OCI-LY7 (cell line): ENCODE data around the gene LIMK1. TPM values are rescaled to one million over a fixed set of nuclear protein-coding genes. Genes with fewer than 3 reads are reported as not detected.

Experiments used
- BruUV-seq: library from RNA; stranded (reverse); fragments of 400-500 nt; replicated peaks from 2 replicates; lab custom pipeline; 2021; lab: Mats Ljungman, UMichigan
- CTCF ChIA-PET: fragments of 300-600 bp; sonication (Branson Sonifier 250); formaldehyde crosslinking; loops from one replicate; lab custom pipeline; 2022; ENCODE audit warnings: antibody characterized with exemption; ENCODE audit not compliant: unreplicated experiment; lab: Charles Lee
- POLR2A ChIA-PET: fragments of 300-600 bp; sonication (Branson Sonifier 250); formaldehyde crosslinking; loops from one replicate; lab custom pipeline; 2022; ENCODE audit warnings: antibody characterized with exemption; lab: Charles Lee
- DNase-seq: peaks from one replicate; pipeline ENCODE4 v3.0.0-alpha.2; 2015; ENCODE audit warnings: low spot score
- H2AFZ ChIP-seq: fragments of 200-600 bp; sonication (generic), shearing (Covaris generic); 2 replicates; pipeline ENCODE4 v1.6.1; 2014; ENCODE audit warnings: mild to moderate bottlenecking, antibody characterized with exemption, low read length, moderate library complexity
- H3K27ac ChIP-seq: fragments of 200-600 bp; sonication (generic); 2 replicates; pipeline ENCODE4 v1.5.1; 2014; ENCODE audit warnings: mixed run types, low read depth, mild to moderate bottlenecking, moderate library complexity, low read length, inconsistent platforms; ENCODE audit not compliant: poor library complexity, severe bottlenecking
- H3K36me3 ChIP-seq: fragments of 200-600 bp; sonication (generic); 2 replicates; pipeline ENCODE4 v1.6.1; 2014; ENCODE audit warnings: mild to moderate bottlenecking, antibody characterized with exemption, low read length, moderate library complexity, mixed read lengths; ENCODE audit not compliant: insufficient read depth
- H3K4me1 ChIP-seq: fragments of 200-600 bp; sonication (generic); 2 replicates; pipeline ENCODE4 v1.5.1; 2014; ENCODE audit warnings: mild to moderate bottlenecking, low read length; ENCODE audit not compliant: insufficient read depth, poor library complexity, severe bottlenecking
- H3K4me2 ChIP-seq: fragments of 200-600 bp; sonication (generic); 2 replicates; pipeline ENCODE4 v1.6.1; 2014; ENCODE audit warnings: mild to moderate bottlenecking, low read length
- H3K4me3 ChIP-seq: fragments of 200-600 bp; sonication (generic); 2 replicates; pipeline ENCODE4 v1.5.1; 2014; ENCODE audit warnings: mild to moderate bottlenecking, low read depth, low read length; ENCODE audit not compliant: poor library complexity, severe bottlenecking
- H3K79me2 ChIP-seq: fragments of 200-600 bp; sonication (generic); 2 replicates; pipeline ENCODE4 v1.6.1; 2016; ENCODE audit warnings: low read depth, mild to moderate bottlenecking, low read length, moderate library complexity, mixed read lengths; ENCODE audit not compliant: insufficient read depth
- H3K9me2 ChIP-seq: fragments of 200-600 bp; sonication (generic); 2 replicates; pipeline ENCODE4 v1.6.1; 2016; ENCODE audit warnings: mild to moderate bottlenecking, low read length, mixed read lengths; ENCODE audit not compliant: insufficient read depth
- H3K9me3 ChIP-seq: fragments of 200-600 bp; sonication (generic); 2 replicates; pipeline ENCODE4 v1.6.1; 2014; ENCODE audit warnings: mild to moderate bottlenecking, mixed run types, low read length, mixed read lengths
- H4K20me1 ChIP-seq: fragments of 200-600 bp; sonication (generic); 2 replicates; pipeline ENCODE4 v1.6.1; 2014; ENCODE audit warnings: mild to moderate bottlenecking, antibody characterized with exemption, low read length, moderate library complexity, mixed read lengths; ENCODE audit not compliant: insufficient read depth
- CTCF ChIP-seq: fragments of 200-600 bp; sonication (generic); conservative IDR thresholded peaks from 2 replicates; pipeline ENCODE4 v1.5.1; 2014; ENCODE audit warnings: mild to moderate bottlenecking, antibody characterized with exemption, low read length, moderate library complexity, mixed read lengths
- EZH2phosphoT487 ChIP-seq: fragments of 200-600 bp; sonication (generic); IDR thresholded peaks from 2 replicates; pipeline ENCODE4 v1.6.1; 2018; ENCODE audit warnings: low read depth, borderline replicate concordance, mild to moderate bottlenecking, mixed run types, antibody characterized with exemption, low read length, moderate library complexity, mixed read lengths
- intact Hi-C: fragments of 100-400 bp; cut with micrococcal nuclease; formaldehyde crosslinking; loops from one replicate; pipeline ENCODE4 v1.10.0; 2022; ENCODE audit not compliant: unreplicated experiment
- total RNA-seq, 2 experiments: library from RNA; depleted of rRNA in 1 of 2; stranded (reverse); fragments of >200 nt in 1 of 2; shearing (Covaris generic) in 1 of 2; gene quantifications; 2 replicates each; pipeline ENCODE4 v1.2.3, GENCODE V29; 2014 to 2022

Gene LIMK1
- total RNA-seq, 2 experiments from 2014 or later = 31.7 to 67.3 TPM

DNA sequence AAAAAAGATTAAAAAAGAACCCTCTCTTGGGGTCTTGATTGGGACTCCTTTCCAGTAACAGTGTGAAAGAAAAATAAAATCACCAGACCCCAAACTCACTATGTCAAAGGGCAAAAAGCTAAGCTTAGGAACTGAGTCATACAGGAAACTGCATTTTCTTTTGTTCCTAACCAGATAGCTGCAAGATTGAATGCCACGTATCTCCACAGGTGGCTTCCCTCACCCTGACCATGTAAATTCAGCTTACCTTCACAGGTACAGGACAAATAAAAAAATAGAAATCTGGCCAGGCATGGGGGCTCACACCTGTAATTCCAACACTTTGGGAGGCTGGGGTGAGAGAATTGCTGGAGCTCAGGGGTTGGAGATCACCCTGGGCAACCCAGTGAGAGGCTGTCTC lies 58.1 kb downstream of the LIMK1 start:
- CTCF ChIA-PET = no interaction called here
- POLR2A ChIA-PET = interaction anchor here (0.6 to 1.0 kb wide), 7 partner anchors 10 to 528 kb away, joined by 3 to 8 read pairs (median 4); no protein-coding TSS in a partner anchor
- intact Hi-C loops = no loop called here
- Histone ChIP-seq H4K20me1 (no peaks in the 10 kb centered on the region), H3K79me2 (no peaks in the 10 kb centered on the region), H3K36me3 (no peaks in the 10 kb centered on the region), H3K4me1 (peaks cover 7% of the 10 kb centered on the region), H3K27ac (no peak overlapping the region), H3K9me3 (peaks cover 12% of the 10 kb centered on the region), H2AFZ (no peak overlapping the region), H3K4me3 (no peak overlapping the region), H3K4me2 (peak overlapping the region; percentile 25; the same call in 1 of the 2 replicates), H3K9me2 (no peaks in the 10 kb centered on the region)
- peak; percentile 18 for DNase-seq
- no TSS peak for BruUV-seq
- no peak for TF ChIP-seq EZH2phosphoT487
- no peak for TF ChIP-seq CTCF

DNA sequence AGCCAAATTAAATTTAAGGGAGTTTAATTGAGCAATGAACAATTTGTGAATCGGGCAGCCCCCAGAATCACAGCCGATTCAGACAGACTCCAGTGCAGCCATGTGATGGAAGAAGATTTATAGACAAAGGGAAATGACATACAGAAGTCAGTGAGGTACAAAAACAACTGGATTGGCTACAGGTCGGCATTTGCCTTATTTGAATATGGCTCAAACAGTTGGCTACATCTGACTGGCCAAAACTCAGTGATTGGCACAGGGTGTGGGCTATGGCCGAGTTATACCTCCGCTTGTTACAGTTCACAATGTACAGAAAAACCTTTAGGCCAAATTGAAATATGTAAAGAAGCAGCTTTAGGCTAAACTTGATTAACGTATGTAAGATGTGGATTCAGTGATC lies 59.8 kb downstream of the LIMK1 start:
- Histone ChIP-seq H4K20me1 (no peaks in the 10 kb centered on the region), H3K79me2 (no peaks in the 10 kb centered on the region), H3K36me3 (no peaks in the 10 kb centered on the region), H3K9me2 (no peaks in the 10 kb centered on the region), H3K9me3 (peaks cover 12% of the 10 kb centered on the region), H3K27ac (no peak overlapping the region), H3K4me2 (no peak overlapping the region), H3K4me1 (peaks cover 7% of the 10 kb centered on the region), H2AFZ (no peak overlapping the region), H3K4me3 (no peak overlapping the region)
- CTCF ChIA-PET = no interaction called here
- POLR2A ChIA-PET = interaction anchor here (0.6 kb wide), 1 partner anchor 14 kb away, joined by 3 read pairs; no protein-coding TSS in a partner anchor
- no peak for DNase-seq
- intact Hi-C loops = no loop called here
- no peak for TF ChIP-seq CTCF
- no peak for TF ChIP-seq EZH2phosphoT487
- BruUV-seq = no TSS peak

DNA sequence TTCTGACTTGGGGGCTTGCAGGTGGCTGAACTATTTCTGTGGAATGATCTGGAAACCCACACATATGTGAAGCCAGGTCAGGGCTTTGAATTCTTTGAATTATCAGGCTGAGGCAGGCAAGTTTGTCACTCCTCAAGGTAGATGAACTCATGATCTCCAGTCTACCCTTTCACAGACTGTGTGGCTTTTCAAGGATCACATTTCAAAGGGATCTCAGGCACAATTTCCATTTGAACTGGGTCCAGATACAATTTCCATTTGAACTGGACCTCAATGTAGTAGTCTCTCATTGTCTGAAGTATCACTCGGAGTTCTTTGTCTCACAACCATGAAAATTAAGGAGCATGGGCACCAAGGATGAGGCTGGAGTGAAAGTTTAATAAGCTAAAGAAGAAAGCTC lies 64.9 kb downstream of the LIMK1 start:
- H3K4me1 ChIP-seq = peaks cover 17% of the 10 kb centered on the region
- no peaks in the 10 kb centered on the region for H3K36me3 ChIP-seq
- TF ChIP-seq EZH2phosphoT487 (no peak), CTCF (no peak)
- no peaks in the 10 kb centered on the region for H4K20me1 ChIP-seq
- H3K4me2 ChIP-seq = no peak overlapping the region
- H3K4me3 ChIP-seq = no peak overlapping the region
- intact Hi-C loops = no loop called here
- ChIA-PET CTCF (no interaction called here), POLR2A (interaction anchor here (0.6 kb wide), 1 partner anchor 700 kb away, joined by 4 read pairs; no protein-coding TSS in a partner anchor)
- peaks cover 18% of the 10 kb centered on the region for H3K9me3 ChIP-seq
- H3K27ac ChIP-seq = no peak overlapping the region
- no peaks in the 10 kb centered on the region for H3K79me2 ChIP-seq
- H3K9me2 ChIP-seq = no peaks in the 10 kb centered on the region
- H2AFZ ChIP-seq = no peak overlapping the region
- no TSS peak for BruUV-seq
- no peak for DNase-seq
